Gastroesophageal sphincter (tissue), 3 donors: ENCODE data around the gene ZNRF3.

ENCODE experiments used
- POLR2A ChIP-seq, 2 donors: fragments of 450-650 bp; IDR thresholded peaks; one replicate each; pipeline ENCODE4 v1.6.1; 2017; ENCODE audit warnings: antibody characterized with exemption in 2 of 2, mild to moderate bottlenecking in 2 of 2, moderate library complexity in 1 of 2
- POLR2AphosphoS5 ChIP-seq: sonication (generic); formaldehyde crosslinking; IDR thresholded peaks from one replicate; pipeline ENCODE4 v1.6.1; 2017; ENCODE audit warnings: antibody characterized with exemption
- TF ChIP-seq, protein P1 (sequence below), 4 experiments: fragments of 200-600 bp in 2 of 4; fragments of 450-650 bp in 2 of 4; sonication (generic) in 1 of 4; IDR thresholded peaks; one replicate each; pipeline ENCODE4 v1.5.1; 2017 to 2019; ENCODE audit warnings: antibody characterized with exemption in 4 of 4, mild to moderate bottlenecking in 2 of 4, moderate library complexity in 2 of 4

DNA sequence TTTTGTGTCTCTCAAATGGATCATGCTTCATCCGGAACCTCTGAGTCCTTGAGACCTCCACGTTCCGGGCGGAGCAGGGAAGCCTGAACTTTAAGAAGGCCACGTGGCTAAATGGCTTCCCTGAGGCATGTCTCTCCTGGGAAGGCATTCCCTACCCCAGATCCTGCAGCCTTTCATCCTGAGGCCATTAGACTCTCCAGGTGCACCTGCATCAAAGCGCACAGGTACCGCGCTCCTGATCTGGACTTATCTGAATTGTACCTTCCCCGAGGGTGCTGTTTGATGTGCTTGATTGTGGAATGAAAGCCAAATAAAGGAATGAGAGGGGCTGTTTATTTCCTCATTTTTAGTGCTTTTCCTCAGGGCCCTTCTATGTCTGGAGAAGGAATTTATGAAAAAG is 155.8 kb downstream of the ZNRF3 start:
- TF ChIP-seq, protein P1, sequence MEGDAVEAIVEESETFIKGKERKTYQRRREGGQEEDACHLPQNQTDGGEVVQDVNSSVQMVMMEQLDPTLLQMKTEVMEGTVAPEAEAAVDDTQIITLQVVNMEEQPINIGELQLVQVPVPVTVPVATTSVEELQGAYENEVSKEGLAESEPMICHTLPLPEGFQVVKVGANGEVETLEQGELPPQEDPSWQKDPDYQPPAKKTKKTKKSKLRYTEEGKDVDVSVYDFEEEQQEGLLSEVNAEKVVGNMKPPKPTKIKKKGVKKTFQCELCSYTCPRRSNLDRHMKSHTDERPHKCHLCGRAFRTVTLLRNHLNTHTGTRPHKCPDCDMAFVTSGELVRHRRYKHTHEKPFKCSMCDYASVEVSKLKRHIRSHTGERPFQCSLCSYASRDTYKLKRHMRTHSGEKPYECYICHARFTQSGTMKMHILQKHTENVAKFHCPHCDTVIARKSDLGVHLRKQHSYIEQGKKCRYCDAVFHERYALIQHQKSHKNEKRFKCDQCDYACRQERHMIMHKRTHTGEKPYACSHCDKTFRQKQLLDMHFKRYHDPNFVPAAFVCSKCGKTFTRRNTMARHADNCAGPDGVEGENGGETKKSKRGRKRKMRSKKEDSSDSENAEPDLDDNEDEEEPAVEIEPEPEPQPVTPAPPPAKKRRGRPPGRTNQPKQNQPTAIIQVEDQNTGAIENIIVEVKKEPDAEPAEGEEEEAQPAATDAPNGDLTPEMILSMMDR (IDR thresholded peaks at IDR 0.05), result no peak
- no peak for TF ChIP-seq POLR2AphosphoS5
- TF ChIP-seq POLR2A (IDR thresholded peaks at IDR 0.05), result no peak
